Smooth muscle cell of the brain vasculature (primary cell): ENCODE measurements around the gene GRIK4.

Source experiments
- DNase-seq: peaks from one replicate; pipeline ENCODE4 v3.0.0-alpha.2; 2012; ENCODE audit warnings: low read depth, low spot score

Gene GRIK4

DNA sequence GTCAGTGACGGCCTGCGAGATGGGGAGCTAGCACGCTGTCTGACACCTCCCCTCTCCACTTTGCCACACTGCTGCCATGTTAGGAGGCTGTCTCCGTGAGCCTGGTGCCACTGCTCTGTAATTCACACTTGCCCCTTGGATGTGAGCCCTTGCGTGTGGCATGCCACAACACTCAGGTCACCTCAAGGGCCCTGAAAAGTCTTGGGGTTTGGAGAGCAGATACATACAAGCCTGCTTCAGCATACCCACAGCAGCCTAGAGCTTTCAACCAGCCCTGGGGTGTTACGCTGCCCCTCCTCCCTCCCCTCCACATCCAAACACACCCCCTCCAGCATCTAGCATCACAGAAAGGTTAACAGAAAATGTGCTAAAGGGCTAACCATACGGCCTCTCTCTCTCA, 442.8 kb downstream of the GRIK4 start:
- no peak for DNase-seq

DNA sequence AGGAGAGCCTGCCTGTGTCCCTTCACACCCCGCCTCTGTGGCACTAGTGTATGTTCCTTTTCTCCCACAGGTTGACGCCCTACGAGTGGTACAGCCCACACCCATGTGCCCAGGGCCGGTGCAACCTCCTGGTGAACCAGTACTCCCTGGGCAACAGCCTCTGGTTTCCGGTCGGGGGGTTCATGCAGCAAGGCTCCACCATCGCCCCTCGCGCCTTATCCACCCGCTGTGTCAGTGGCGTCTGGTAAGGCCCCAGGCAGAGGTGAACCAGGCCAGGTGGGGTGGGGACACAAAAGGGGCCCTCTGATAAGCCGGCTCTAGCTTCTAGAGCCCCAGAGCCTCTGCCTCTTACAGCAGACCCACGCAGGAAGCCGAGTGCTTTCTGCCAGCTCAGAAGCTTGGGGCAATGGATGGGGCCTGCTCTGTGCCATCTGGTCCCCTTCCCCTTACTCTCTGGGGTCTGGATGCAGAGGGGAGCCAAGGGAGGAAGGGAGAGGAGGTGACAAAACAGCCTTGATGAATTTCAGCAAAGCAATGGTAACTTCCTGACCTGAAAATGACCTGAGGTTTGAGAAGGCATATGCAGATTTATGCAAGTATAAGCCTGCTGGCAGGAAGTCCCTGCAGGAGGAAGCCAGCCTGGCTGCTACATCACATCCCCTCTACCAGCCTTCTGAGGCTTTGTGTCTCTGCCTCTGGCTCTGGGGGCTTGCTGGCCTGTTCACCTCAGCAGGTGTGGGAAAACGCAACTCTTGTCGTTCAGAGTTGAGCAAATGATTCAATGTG, 445.4 kb downstream of the GRIK4 start:
- DNase-seq = no peak

DNA sequence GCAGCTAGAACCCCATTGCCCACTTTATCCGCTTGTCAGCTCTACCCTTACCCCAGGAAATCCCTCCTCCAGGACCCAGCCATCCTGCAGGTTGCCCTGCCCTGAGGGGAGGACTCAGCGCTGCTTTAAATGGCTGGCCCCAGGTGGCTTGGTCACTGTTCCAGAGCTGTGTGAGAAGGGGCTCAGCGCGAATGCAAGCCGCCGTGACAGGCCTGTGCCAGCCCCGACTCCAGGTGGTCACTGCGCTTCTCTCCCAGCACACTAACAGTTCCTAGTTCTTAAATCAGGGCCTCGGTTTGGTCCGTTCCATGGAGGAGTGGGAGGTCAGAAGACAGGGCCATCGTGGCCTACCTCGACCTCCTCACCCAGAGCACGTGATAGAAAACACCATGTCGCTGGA, 446.6 kb downstream of the GRIK4 start:
- no peak for DNase-seq

DNA sequence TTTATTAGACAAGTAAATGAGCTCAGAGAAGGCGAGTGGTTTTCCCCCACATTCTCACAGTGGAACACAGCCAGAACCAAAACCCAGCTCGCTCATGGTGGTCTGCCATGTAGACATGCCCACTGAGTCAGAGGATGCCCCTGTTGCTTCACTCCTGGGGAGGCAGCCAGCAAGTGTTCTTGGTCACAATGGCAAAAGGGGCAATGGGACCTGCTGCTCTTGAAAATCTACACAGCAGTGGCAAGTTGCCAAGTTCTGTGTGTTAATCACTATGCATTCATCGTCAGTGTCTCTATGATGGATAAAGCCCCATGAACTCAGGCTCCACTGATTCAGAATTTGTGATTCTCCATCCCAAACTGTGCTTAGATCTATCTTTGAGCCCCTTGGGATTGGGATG, 447.6 kb downstream of the GRIK4 start:
- no peak for DNase-seq

DNA sequence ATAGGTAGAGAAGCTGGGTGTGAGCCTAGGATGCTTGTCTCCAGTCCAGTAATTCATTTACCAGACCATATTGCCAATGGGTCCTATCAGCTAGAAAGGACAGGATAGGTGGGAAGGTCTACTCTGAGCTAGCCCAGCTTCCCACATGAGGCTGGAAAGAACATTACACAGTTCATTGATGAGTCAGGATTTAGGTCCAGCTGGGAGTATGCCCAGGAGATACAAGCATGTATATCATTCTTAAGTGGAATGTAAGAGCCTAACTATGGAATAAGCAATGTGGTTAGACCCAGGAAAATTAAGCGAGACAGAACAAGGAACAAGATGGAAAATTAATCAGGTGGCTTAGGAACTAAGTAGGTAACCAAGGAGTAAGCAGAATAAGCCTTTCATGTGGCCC, 453.3 kb downstream of the GRIK4 start:
- no peak for DNase-seq

DNA sequence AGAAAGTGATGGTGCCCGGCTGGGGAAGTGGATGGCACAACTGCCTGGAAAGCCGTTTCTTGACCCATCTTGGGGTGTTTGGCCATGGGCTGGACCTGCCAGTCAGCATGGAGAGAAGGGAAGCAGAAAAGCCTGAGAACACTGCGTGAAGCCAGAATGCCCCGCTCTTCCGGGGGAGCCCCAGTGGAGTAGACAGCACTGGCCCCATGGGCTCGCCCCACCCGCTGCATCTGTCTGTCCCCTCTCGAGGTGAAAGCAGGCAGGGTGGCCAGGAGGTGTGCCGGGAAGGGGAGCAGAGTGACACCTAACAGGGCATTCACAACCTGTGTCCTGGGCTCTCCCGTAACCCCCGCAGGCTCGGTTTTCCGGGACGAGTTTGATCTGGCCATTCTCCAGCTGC, 455.3 kb downstream of the GRIK4 start:
- no peak for DNase-seq

DNA sequence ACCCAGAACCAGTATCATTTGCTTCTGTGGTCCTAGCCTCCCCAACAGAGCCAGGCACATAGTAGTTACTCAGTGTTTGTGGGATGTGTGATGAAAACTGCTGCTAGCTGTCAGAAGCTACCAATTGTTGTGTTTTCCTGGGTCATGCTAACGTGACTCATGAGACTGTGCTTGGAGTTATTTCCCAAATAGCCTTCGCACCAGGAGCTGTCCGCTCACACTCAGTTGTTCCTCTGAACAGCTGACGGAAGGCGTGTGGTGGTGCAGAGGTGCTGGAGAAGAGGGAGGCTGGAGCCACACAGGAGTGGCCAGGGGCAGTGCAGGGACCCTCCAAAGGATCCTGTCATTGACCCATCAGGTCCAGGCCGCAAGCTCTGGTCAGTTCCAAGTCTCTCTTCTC, 458.4 kb downstream of the GRIK4 start:
- DNase-seq = no peak

DNA sequence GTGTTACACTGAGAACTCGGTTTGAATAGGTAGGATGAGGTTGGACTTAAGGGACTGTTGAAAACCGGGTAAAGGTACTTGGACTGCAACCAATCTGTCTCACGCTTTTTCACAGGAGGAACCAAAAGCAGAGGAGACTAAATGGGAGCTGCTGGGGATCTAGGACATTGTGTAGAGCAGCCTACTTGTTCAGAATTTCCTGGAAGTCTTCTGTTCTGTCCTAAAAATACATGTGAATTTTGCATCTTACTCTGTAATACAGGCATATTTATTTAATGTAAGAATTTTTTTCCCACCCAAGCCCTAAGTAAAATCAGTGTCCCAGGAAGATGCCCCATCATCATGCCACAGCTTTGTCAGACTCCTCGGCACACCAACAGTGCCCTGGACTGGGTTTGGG, 460.3 kb downstream of the GRIK4 start:
- no peak for DNase-seq

DNA sequence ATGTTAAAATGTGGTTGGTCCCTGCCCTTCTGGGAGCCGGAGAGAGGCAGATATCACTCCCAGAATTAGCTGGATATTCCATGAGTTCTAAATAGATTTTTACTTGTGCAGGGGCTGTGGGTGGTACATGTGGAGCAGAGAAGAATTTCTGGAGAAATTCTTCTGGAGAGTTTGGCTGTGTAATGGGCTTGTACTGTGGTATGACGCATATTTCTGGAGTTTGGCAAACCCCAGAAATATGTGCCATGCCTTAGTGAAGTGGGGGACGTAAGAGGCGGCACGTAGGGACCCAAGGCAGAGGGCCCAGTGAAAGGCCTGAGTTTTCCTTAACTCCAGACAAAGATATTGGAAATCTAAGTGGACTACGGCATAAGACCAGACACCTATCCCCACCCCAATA, 461.1 kb downstream of the GRIK4 start:
- no peak for DNase-seq

DNA sequence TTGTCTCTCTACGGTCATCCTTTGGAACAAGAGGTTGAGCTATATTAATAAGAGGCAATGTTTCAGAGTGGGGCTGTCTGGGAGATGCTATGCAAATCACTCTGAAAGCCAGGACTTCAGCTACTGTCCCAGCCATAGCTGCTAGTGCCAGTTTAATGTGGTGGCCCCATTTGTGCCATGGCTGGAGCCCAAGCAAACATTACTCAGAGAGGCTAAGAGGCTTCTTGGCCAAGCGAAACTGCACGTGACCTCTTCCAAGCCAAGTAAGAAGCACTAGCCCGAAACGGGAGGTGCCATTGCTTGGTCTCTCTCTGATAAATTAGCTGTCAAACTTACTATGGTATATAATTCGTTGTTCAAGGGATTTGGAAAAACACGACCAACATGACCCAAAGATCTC, 462.0 kb downstream of the GRIK4 start:
- no peak for DNase-seq

DNA sequence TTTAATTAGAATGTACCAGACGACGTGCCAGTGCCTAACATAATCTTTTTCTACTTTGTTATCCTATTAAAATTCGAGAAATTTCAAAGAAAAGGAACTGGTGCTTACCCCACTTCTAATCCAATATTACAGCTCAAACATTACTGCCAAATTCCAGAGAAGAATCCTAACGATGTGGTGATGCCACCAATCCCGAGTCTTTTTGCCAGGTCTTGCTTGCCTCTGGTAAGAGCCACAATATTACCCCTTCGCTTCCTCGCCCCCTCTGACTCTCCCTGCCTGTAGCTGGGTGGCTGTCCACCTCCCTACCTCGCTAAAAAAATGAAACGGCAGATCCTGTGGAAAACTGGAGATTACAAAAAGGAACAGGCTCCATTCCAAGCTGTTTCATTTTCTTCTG, 462.9 kb downstream of the GRIK4 start:
- no peak for DNase-seq

DNA sequence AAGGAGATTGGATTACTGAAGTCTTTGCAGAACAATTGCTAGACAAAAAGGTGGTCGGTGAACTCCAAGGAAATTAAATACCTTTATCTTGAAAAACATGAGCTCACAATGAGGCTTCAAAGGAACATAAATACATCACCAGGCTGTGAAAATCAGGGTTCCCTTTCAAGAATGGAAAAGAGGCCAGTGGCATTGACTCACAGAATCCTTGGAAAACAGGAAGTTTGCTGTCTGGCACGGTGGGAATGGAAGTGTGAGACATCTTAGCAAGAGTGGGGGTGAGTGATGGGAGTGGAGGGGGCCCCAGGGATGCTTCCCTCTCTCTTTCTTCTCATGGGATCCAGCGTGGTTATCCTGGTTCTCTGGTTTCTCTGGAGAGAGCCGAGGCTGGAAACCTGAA, 463.4 kb downstream of the GRIK4 start:
- no peak for DNase-seq

DNA sequence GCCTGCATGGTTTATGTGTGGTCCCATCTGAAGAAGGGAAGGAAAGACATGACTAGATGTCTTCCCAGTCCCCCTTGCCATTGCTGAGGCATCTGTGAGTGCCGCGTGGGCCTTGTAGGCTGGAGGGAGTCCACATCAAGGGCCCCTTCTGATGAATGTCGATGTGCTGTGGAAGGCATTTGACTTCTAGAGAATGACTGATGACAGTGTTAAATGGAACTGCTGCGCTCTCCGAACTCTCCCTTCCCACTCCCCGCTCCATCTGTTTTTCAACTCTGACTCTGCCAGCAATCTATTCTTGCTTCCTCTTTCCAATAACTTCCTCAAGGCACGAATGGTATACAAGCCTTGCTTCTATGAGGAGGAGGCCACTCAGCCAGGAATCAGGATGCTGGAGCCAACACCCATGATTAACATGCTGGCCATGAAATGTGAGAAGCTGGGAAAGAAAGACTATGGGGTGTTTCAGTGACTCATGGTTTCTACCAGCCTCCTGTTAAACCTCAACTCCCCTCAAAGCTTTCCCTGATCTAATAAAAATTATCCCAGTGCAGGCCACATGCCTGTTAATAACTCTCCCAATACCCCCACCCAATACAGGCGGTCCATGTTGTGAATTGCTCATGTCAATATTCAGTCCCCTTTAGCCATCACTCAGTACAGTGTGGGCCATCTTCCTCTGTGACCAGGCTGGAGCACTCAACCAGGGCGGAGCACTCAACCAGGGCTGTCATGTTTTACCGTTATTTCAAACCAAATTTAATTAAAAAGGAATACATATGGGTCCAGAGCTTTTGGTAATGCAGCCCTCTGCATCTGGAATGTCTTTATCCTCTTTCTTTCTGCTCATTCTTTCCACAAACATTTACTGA, 466.0 kb downstream of the GRIK4 start:
- no peak for DNase-seq

DNA sequence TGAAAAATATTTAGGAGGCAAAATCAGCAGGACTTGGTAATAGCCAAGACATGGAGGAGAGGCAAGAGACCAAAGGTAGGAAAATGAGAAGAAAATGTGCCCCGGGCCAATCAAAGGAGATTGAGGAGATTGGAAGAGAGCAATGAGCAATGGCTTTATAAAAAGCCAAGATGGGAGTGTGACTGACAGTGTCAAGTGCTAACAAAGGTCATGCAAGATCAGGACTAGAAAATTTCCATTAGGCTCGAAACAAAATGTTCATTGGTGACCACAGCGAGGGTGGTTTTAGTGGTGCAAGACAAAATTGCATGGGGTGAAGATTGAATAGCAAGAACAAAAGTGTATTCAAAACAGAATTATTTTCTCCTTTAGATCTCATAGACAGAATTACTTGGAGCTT, 467.2 kb downstream of the GRIK4 start:
- DNase-seq = no peak

DNA sequence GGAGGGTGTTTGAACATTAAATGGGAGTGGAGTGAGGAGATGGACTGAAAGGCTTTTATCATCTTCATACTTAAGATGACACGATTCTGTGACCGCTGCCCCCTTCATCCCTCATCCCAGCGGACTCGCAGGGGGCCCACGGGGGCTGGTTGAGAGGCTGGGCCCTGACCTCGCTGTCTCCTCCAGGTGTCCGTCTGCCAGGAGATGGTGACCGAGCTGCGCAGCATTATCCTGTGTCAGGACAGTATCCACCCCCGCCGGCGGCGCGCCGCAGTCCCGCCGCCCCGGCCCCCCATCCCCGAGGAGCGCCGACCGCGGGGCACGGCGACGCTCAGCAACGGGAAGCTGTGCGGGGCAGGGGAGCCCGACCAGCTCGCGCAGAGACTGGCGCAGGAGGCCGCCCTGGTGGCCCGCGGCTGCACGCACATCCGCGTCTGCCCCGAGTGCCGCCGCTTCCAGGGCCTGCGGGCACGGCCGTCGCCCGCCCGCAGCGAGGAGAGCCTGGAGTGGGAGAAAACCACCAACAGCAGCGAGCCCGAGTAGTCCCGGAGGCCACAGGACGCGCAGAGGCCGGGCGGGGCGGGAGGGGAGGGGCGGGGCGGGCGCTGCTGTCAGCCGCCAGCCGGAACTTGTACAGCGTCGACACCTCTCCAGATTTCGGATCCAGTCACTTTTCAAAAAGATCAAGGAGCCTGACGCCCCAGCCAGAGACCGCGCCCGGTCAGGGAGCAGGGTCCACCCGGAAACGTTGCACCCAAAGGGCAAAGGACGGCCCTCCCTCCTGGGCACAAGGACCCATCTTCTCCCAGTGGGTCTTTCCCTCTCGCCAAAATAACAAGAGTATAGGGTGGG, 474.4 kb downstream of the GRIK4 start:
- no peak for DNase-seq

DNA sequence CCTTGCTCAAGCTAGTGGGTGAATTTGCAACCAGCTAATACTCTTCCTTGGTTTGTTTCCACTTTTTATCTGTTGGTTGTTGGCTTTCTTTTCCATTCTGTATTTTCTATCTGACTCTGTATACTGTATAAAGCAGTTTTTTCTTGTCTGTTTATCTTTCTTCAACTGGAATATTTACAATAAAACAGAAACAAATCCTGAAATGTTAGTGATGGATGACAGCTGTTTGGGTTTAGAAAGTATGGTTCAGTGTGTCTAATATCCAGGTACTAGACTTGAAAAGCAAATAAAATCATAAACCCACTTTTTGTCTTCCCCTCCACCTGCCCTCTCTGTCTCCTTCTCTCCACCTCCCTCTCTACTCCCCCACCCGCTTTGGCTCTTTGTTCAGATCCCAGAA, 477.1 kb downstream of the GRIK4 start:
- DNase-seq = no peak

DNA sequence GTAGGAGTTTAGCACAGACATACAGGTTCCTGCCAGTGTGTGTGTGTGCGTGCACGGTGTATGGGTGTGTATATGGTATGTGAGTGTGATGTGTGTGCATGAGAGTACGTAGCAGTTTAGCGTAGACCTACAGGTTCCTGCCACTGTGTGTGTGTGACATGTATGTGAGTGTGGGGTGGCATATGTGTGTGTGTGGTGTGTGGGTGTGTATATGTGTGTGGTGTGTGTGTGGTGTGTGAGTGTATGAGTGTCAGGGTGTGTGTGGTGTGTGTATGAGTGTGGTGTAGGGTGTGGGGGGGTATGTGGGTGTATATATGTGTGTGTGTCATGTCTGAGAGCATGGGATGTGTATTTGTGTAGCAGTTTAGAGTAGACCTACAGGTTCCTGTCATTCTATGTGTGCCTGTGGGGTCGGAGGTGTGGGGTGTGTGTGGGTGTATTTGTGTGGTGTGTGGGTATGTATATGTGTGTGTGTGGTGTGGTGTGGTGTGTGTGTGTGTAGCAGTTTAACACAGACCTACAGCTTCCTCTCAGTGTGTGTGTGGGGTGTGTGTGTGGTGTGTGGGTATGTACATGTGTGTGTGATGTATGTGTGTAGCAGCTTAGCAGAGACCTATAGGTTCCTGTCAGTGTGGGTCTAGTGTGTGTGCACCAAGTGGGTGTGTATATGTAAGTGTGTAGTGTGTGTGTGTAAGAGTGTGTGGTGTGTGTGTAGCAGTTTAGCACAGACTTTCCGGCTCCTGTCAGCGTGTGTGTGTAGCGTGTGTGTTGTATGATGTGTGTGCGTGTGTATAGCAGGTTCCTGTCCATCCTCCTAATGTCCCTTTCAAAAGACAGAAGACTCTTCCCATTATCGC, 480.5 kb downstream of the GRIK4 start:
- DNase-seq = no peak

DNA sequence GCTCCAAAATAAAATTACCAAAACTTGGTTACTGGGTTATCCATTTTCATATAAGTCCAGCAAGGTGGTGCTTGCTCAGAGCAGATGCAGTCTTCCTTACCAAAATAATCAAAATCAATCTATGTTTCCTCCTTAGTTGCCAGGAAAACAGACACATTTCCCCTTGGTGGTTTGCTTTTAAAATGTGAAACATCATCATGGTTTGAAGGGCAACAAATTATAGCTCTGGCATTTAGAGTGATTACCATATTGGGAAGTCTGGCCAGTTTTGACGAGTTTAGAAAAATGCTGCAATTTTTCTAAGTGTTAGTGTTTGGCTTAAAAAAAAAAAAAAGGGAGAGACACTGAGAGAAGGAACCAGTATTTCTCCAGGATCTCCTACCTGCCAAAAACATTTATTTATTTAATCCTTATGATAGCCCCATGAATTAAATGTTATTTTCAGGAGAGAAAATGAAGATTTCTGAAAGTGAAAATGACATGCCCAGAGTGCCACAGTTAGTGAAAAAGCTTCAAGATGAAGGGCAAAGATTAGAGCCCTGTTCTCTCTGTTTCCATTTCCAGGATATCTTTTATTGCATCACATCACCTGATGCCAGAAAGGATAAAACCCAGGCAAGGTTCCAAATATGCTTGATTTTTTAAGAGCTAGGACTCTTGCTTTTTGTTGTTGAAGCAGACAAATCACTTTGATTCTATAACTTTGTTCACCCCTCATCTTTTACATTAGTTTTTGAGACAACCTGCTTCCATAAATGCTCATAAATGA, 482.7 kb downstream of the GRIK4 start:
- DNase-seq = no peak

DNA sequence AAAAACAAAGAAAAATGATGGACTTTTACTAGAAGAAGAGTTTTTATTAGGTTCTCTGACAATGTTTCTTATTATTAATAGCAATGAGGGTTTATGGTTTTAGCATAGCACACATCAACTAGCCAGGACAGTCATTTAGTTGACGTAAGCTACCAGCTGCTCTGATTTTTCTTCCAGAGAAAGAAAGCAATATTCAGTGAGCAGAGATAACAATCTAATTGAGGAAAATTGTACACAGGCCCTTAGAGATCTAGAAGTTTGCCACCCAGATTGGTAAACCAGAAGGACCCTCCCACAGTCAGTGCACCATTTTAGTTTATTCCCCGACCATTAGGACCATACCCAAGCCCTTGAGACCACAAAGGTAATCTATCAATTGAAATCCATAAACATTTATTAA, 483.6 kb downstream of the GRIK4 start:
- DNase-seq = no peak

DNA sequence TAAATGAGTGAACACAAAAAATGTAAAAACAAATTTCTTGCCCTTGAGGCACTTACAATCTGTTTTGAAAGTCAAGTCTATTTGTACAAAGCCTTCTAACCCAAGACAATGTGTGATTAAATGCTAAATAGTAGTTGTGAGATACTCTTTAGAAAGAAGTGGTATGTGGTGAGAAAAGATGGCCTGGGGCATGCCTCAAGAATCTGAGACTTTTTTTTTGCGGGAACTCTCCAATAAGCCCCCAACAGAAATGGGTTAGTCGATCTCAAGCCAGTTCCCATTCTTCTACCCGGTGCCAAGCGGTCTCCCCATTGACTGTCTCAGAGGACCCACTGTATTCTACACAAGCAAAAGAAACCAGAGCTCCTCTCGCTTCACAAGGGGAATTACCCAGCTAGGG, 485.4 kb downstream of the GRIK4 start:
- DNase-seq = no peak

DNA sequence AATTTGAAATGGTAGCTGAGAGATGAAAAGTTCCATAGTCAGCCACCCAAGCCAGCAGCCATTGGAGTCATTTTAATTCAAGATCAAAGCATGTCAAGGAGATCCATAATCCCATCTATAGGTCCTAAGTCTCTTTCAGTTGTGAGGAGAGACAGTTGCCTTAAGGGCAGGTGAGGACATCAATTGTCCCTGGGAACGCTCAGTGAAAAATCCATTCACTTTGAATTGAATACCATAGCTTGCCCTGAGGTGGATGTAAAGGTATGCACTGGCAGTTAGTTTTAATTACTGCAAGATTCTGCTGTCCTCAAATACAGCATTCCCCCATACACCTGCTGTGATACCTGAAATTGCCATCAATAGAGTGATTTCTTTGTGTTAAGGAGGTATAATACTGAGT, 487.0 kb downstream of the GRIK4 start:
- no peak for DNase-seq
